ENCODE data around the gene KRTAP10-8.

- no peak for TF ChIP-seq EZH2 (IDR thresholded peaks at IDR 0.05; ENCODE audit: low read length, unreplicated experiment)
- TF ChIP-seq CTCF (conservative IDR thresholded peaks at IDR 0.05; ENCODE audit: low read depth, low read length) = no peak
- no peak for TF ChIP-seq EZH2phosphoT487 (IDR thresholded peaks at IDR 0.05; ENCODE audit: borderline replicate concordance, low read length)
Observed at GRCh38 chr21:44644878-44645277, 33.0 kb downstream of the KRTAP10-8 start.
